ENCODE results near the gene CADM1.

Gene CADM1

GRCh38 chr11:115363921-115364320, 140.3 kb downstream of the CADM1 start:
- Histone ChIP-seq H3K27ac (ENCODE audit: low read length) (no peak overlapping the region), H3K36me3 (ENCODE audit: control insufficient read depth in 1 of 2, insufficient read depth in 2 of 2, low read length in 2 of 2) (no peaks in the 10 kb centered on the region), H3K9me3 (ENCODE audit: control insufficient read depth in 1 of 2, low read length in 2 of 2) (no peaks in the 10 kb centered on the region), H3K4me3 (ENCODE audit: low read depth in 1 of 2, low read length in 2 of 2) (no peak overlapping the region), H3K4me1 (ENCODE audit: control insufficient read depth in 1 of 2, insufficient read depth in 2 of 2, low read length in 2 of 2) (no peaks in the 10 kb centered on the region), H3K27me3 (ENCODE audit: low read depth, low read length) (no peaks in the 10 kb centered on the region)

GRCh38 chr11:115363426-115363825, 140.8 kb downstream of the CADM1 start:
- Histone ChIP-seq H3K27ac (ENCODE audit: low read length) (no peak overlapping the region), H3K4me3 (ENCODE audit: low read depth in 1 of 2, low read length in 2 of 2) (no peak overlapping the region), H3K4me1 (ENCODE audit: control insufficient read depth in 1 of 2, insufficient read depth in 2 of 2, low read length in 2 of 2) (no peaks in the 10 kb centered on the region), H3K27me3 (ENCODE audit: low read depth, low read length) (no peaks in the 10 kb centered on the region), H3K9me3 (ENCODE audit: control insufficient read depth in 1 of 2, low read length in 2 of 2) (no peaks in the 10 kb centered on the region), H3K36me3 (ENCODE audit: control insufficient read depth in 1 of 2, insufficient read depth in 2 of 2, low read length in 2 of 2) (no peaks in the 10 kb centered on the region)

GRCh38 chr11:115362997-115363396, 141.2 kb downstream of the CADM1 start:
- H3K9me3 ChIP-seq (ENCODE audit: control insufficient read depth in 1 of 2, low read length in 2 of 2): no peaks in the 10 kb centered on the region
- no peaks in the 10 kb centered on the region for H3K4me1 ChIP-seq (ENCODE audit: control insufficient read depth in 1 of 2, insufficient read depth in 2 of 2, low read length in 2 of 2)
- H3K27ac ChIP-seq (ENCODE audit: low read length): no peak overlapping the region
- no peaks in the 10 kb centered on the region for H3K36me3 ChIP-seq (ENCODE audit: control insufficient read depth in 1 of 2, insufficient read depth in 2 of 2, low read length in 2 of 2)
- no peak overlapping the region for H3K4me3 ChIP-seq (ENCODE audit: low read depth in 1 of 2, low read length in 2 of 2)
- no peaks in the 10 kb centered on the region for H3K27me3 ChIP-seq (ENCODE audit: low read depth, low read length)

GRCh38 chr11:115361025-115361424, 143.2 kb downstream of the CADM1 start:
- Histone ChIP-seq H3K36me3 (ENCODE audit: control insufficient read depth in 1 of 2, insufficient read depth in 2 of 2, low read length in 2 of 2) (no peaks in the 10 kb centered on the region), H3K4me1 (ENCODE audit: control insufficient read depth in 1 of 2, insufficient read depth in 2 of 2, low read length in 2 of 2) (no peaks in the 10 kb centered on the region), H3K9me3 (ENCODE audit: control insufficient read depth in 1 of 2, low read length in 2 of 2) (no peaks in the 10 kb centered on the region), H3K27ac (ENCODE audit: low read length) (no peak overlapping the region), H3K27me3 (ENCODE audit: low read depth, low read length) (no peaks in the 10 kb centered on the region), H3K4me3 (ENCODE audit: low read depth in 1 of 2, low read length in 2 of 2) (no peak overlapping the region)

GRCh38 chr11:115360186-115360824, 143.9 kb downstream of the CADM1 start:
- Histone ChIP-seq H3K4me1 (ENCODE audit: control insufficient read depth in 1 of 2, insufficient read depth in 2 of 2, low read length in 2 of 2) (no peaks in the 10 kb centered on the region), H3K4me3 (ENCODE audit: low read depth in 1 of 2, low read length in 2 of 2) (no peak overlapping the region), H3K27ac (ENCODE audit: low read length) (no peak overlapping the region), H3K27me3 (ENCODE audit: low read depth, low read length) (no peaks in the 10 kb centered on the region), H3K9me3 (ENCODE audit: control insufficient read depth in 1 of 2, low read length in 2 of 2) (no peaks in the 10 kb centered on the region), H3K36me3 (ENCODE audit: control insufficient read depth in 1 of 2, insufficient read depth in 2 of 2, low read length in 2 of 2) (no peaks in the 10 kb centered on the region)

- Histone ChIP-seq H3K9me3 (ENCODE audit: control insufficient read depth in 1 of 2, low read length in 2 of 2) (no peaks in the 10 kb centered on the region), H3K27me3 (ENCODE audit: low read depth, low read length) (no peaks in the 10 kb centered on the region), H3K36me3 (ENCODE audit: control insufficient read depth in 1 of 2, insufficient read depth in 2 of 2, low read length in 2 of 2) (no peaks in the 10 kb centered on the region), H3K4me1 (ENCODE audit: control insufficient read depth in 1 of 2, insufficient read depth in 2 of 2, low read length in 2 of 2) (no peaks in the 10 kb centered on the region), H3K4me3 (ENCODE audit: low read depth in 1 of 2, low read length in 2 of 2) (no peak overlapping the region), H3K27ac (ENCODE audit: low read length) (no peak overlapping the region)
Observed at GRCh38 chr11:115357066-115357465, 147.1 kb downstream of the CADM1 start.

- H3K9me3 ChIP-seq (ENCODE audit: control insufficient read depth in 1 of 2, low read length in 2 of 2): no peaks in the 10 kb centered on the region
- no peak overlapping the region for H3K27ac ChIP-seq (ENCODE audit: low read length)
- H3K4me1 ChIP-seq (ENCODE audit: control insufficient read depth in 1 of 2, insufficient read depth in 2 of 2, low read length in 2 of 2): no peaks in the 10 kb centered on the region
- H3K4me3 ChIP-seq (ENCODE audit: low read depth in 1 of 2, low read length in 2 of 2): no peak overlapping the region
- H3K36me3 ChIP-seq (ENCODE audit: control insufficient read depth in 1 of 2, insufficient read depth in 2 of 2, low read length in 2 of 2): no peaks in the 10 kb centered on the region
- no peaks in the 10 kb centered on the region for H3K27me3 ChIP-seq (ENCODE audit: low read depth, low read length)
Observed at GRCh38 chr11:115352805-115353485, 151.3 kb downstream of the CADM1 start.

GRCh38 chr11:115349335-115350017, 154.7 kb downstream of the CADM1 start:
- H3K36me3 ChIP-seq (ENCODE audit: control insufficient read depth in 1 of 2, insufficient read depth in 2 of 2, low read length in 2 of 2): no peaks in the 10 kb centered on the region
- H3K27me3 ChIP-seq (ENCODE audit: low read depth, low read length): no peaks in the 10 kb centered on the region
- H3K4me3 ChIP-seq (ENCODE audit: low read depth in 1 of 2, low read length in 2 of 2): no peak overlapping the region
- no peak overlapping the region for H3K27ac ChIP-seq (ENCODE audit: low read length)
- H3K9me3 ChIP-seq (ENCODE audit: control insufficient read depth in 1 of 2, low read length in 2 of 2): no peaks in the 10 kb centered on the region
- no peaks in the 10 kb centered on the region for H3K4me1 ChIP-seq (ENCODE audit: control insufficient read depth in 1 of 2, insufficient read depth in 2 of 2, low read length in 2 of 2)

- no peaks in the 10 kb centered on the region for H3K9me3 ChIP-seq (ENCODE audit: control insufficient read depth in 1 of 2, low read length in 2 of 2)
- H3K4me1 ChIP-seq (ENCODE audit: control insufficient read depth in 1 of 2, insufficient read depth in 2 of 2, low read length in 2 of 2): no peaks in the 10 kb centered on the region
- no peak overlapping the region for H3K27ac ChIP-seq (ENCODE audit: low read length)
- H3K4me3 ChIP-seq (ENCODE audit: low read depth in 1 of 2, low read length in 2 of 2): no peak overlapping the region
- no peaks in the 10 kb centered on the region for H3K27me3 ChIP-seq (ENCODE audit: low read depth, low read length)
- H3K36me3 ChIP-seq (ENCODE audit: control insufficient read depth in 1 of 2, insufficient read depth in 2 of 2, low read length in 2 of 2): no peaks in the 10 kb centered on the region
Observed at GRCh38 chr11:115348416-115348815, 155.8 kb downstream of the CADM1 start.

GRCh38 chr11:115347106-115347505, 157.1 kb downstream of the CADM1 start:
- H3K27ac ChIP-seq (ENCODE audit: low read length): no peak overlapping the region
- H3K27me3 ChIP-seq (ENCODE audit: low read depth, low read length): no peaks in the 10 kb centered on the region
- H3K9me3 ChIP-seq (ENCODE audit: control insufficient read depth in 1 of 2, low read length in 2 of 2): no peaks in the 10 kb centered on the region
- H3K4me1 ChIP-seq (ENCODE audit: control insufficient read depth in 1 of 2, insufficient read depth in 2 of 2, low read length in 2 of 2): no peaks in the 10 kb centered on the region
- H3K36me3 ChIP-seq (ENCODE audit: control insufficient read depth in 1 of 2, insufficient read depth in 2 of 2, low read length in 2 of 2): no peaks in the 10 kb centered on the region
- no peak overlapping the region for H3K4me3 ChIP-seq (ENCODE audit: low read depth in 1 of 2, low read length in 2 of 2)

GRCh38 chr11:115345840-115346239, 158.4 kb downstream of the CADM1 start:
- H3K4me1 ChIP-seq (ENCODE audit: control insufficient read depth in 1 of 2, insufficient read depth in 2 of 2, low read length in 2 of 2): no peaks in the 10 kb centered on the region

More at GRCh38 chr11:115345840-115346239, 158.4 kb downstream of the CADM1 start:
- Histone ChIP-seq H3K27ac (ENCODE audit: low read length) (no peak overlapping the region), H3K36me3 (ENCODE audit: control insufficient read depth in 1 of 2, insufficient read depth in 2 of 2, low read length in 2 of 2) (no peaks in the 10 kb centered on the region), H3K4me3 (ENCODE audit: low read depth in 1 of 2, low read length in 2 of 2) (no peak overlapping the region), H3K27me3 (ENCODE audit: low read depth, low read length) (no peaks in the 10 kb centered on the region), H3K9me3 (ENCODE audit: control insufficient read depth in 1 of 2, low read length in 2 of 2) (no peaks in the 10 kb centered on the region)

All from muscle layer of duodenum (tissue), 2 donors.